Panc1 (cell line): ENCODE data around the gene TFEB.

Source experiments
- CTCF ChIP-seq: fragments of 450-650 bp; IDR thresholded peaks from 2 replicates; pipeline ENCODE4 v1.5.1; 2017; ENCODE audit warnings: mild to moderate bottlenecking
- POLR2AphosphoS5 ChIP-seq: IDR thresholded peaks from 2 replicates; pipeline ENCODE4 v1.6.1; 2012; ENCODE audit warnings: mild to moderate bottlenecking, low read depth, low read length, moderate library complexity
- SIN3A ChIP-seq: IDR thresholded peaks from 2 replicates; pipeline ENCODE4 v1.6.1; 2012; ENCODE audit warnings: low read depth, mild to moderate bottlenecking, low read length, moderate library complexity, borderline replicate concordance; ENCODE audit not compliant: insufficient read depth
- TCF7L2 ChIP-seq: IDR thresholded peaks from 2 replicates; pipeline ENCODE4 v1.6.1; 2011; ENCODE audit warnings: mild to moderate bottlenecking, low read depth, low read length, inconsistent platforms
- TF ChIP-seq, protein P1 (sequence below), 2 experiments: IDR thresholded peaks; 2 replicates each; pipeline ENCODE4 v1.6.1; 2011 to 2012; ENCODE audit warnings: low read depth in 2 of 2, control low read depth in 1 of 2, low read length in 1 of 2, mild to moderate bottlenecking in 1 of 2, moderate library complexity in 1 of 2; ENCODE audit not compliant: insufficient read depth in 1 of 2

- TF ChIP-seq CTCF (no peak), TCF7L2 (no peak), POLR2AphosphoS5 (no peak), SIN3A (no peak)
- TF ChIP-seq, protein P1, sequence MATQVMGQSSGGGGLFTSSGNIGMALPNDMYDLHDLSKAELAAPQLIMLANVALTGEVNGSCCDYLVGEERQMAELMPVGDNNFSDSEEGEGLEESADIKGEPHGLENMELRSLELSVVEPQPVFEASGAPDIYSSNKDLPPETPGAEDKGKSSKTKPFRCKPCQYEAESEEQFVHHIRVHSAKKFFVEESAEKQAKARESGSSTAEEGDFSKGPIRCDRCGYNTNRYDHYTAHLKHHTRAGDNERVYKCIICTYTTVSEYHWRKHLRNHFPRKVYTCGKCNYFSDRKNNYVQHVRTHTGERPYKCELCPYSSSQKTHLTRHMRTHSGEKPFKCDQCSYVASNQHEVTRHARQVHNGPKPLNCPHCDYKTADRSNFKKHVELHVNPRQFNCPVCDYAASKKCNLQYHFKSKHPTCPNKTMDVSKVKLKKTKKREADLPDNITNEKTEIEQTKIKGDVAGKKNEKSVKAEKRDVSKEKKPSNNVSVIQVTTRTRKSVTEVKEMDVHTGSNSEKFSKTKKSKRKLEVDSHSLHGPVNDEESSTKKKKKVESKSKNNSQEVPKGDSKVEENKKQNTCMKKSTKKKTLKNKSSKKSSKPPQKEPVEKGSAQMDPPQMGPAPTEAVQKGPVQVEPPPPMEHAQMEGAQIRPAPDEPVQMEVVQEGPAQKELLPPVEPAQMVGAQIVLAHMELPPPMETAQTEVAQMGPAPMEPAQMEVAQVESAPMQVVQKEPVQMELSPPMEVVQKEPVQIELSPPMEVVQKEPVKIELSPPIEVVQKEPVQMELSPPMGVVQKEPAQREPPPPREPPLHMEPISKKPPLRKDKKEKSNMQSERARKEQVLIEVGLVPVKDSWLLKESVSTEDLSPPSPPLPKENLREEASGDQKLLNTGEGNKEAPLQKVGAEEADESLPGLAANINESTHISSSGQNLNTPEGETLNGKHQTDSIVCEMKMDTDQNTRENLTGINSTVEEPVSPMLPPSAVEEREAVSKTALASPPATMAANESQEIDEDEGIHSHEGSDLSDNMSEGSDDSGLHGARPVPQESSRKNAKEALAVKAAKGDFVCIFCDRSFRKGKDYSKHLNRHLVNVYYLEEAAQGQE (IDR thresholded peaks at IDR 0.05; ENCODE audit: insufficient read depth in 1 of 2, low read depth in 2 of 2, low read length in 1 of 2) = no peak
These were observed 14.0 kb downstream of the TFEB start for GRCh38 chr6:41721414-41721813.
